ENCODE data around the gene ENOPH1. TPM values are rescaled to one million over a fixed set of nuclear protein-coding genes. Genes with fewer than 3 reads are reported as not detected.

Gene ENOPH1
- total RNA-seq, 2 experiments from 2014 or later, result 35.4 to 36.1 TPM

DNA sequence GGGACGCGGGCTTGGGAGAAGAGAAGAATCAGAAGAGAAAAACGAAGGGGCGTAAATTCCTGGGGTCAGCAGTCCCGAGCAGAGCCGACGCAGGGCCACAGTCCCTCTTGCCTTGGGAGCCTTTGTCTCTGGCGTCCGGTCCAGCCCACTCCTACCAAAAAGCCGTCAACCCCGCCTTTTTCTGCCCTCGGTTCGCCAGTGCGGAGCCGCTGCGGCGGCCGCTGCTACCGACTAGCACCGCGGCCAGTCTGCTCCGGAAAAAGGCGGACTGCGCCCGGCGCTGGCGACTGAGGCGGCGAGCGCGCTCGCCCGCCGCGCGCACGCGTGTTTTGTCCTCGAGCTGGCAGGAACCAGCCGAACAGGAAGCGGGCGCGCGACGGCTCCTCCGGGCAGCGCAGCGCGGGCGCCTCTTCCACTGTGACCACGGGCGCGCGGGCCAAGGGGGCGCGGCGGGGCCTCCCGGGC is 630 bp upstream of the ENOPH1 start:
- peaks cover 64% of the 10 kb centered on the region for H3K4me1 Mint-ChIP-seq
- H3K9me3 Mint-ChIP-seq, result no peaks in the 10 kb centered on the region
- ChIA-PET POLR2A (interaction anchor here (0.6 to 6.9 kb wide), 22 partner anchors 9 to 1135 kb away, joined by 3 to 313 read pairs (median 10); partner anchors contain the start of genes COQ2, HNRNPD, LIN54 and THAP9), CTCF (interaction anchor here (0.5 to 3.2 kb wide), 23 partner anchors 10 to 1628 kb away, joined by 3 to 39 read pairs (median 5); partner anchors contain the start of genes HNRNPD and LIN54)
- peak overlapping the region; percentile 95 for H3K27ac Mint-ChIP-seq
- H3K27me3 Mint-ChIP-seq, result no peaks in the 10 kb centered on the region
- DNase-seq, result peak; percentile 81
- peaks cover 66% of the 10 kb centered on the region for H3K36me3 Mint-ChIP-seq (ENCODE audit: low read depth)
- H3K4me3 Mint-ChIP-seq, result peak overlapping the region; percentile 98

- H3K9me3 Mint-ChIP-seq, result no peaks in the 10 kb centered on the region
- peak overlapping the region; percentile 95 for H3K27ac Mint-ChIP-seq
- ChIA-PET CTCF (interaction anchor here (0.8 to 2.3 kb wide), 6 partner anchors 10 to 851 kb away, joined by 3 to 6 read pairs (median 4); partner anchors contain the start of gene THAP9), POLR2A (interaction anchor here (1.4 to 6.9 kb wide), 4 partner anchors 10 to 71 kb away, joined by 4 to 313 read pairs (median 16); partner anchors contain the start of gene HNRNPD)
- peak; percentile 49 for DNase-seq
- no peaks in the 10 kb centered on the region for H3K27me3 Mint-ChIP-seq
- peaks cover 62% of the 10 kb centered on the region for H3K36me3 Mint-ChIP-seq (ENCODE audit: low read depth)
- H3K4me3 Mint-ChIP-seq, result peak overlapping the region; percentile 98
- peaks cover 64% of the 10 kb centered on the region for H3K4me1 Mint-ChIP-seq
These were observed 765 bp downstream of the ENOPH1 start for GRCh38 chr4:82430964-82431745.

DNA sequence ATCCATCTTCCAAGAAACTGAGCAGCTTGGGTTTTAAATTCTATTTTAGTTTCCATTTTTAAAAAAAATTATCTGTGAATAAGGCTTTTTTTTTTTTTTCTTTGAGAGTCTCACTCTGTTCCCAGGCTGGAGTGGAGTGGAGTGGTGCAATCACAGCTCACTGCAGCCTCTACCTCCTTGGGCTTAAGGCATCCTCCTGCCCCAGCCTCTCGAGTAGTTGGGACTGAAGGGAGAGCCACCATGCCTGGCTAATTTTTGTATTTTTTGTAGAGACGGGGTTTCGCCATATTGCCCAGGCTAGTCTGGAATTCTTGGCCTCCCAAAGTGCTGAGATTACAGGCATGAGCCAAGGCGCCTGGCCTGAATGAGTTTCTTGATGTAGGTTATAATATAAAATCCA is 1.4 kb downstream of the ENOPH1 start:
- peaks cover 60% of the 10 kb centered on the region for H3K36me3 Mint-ChIP-seq (ENCODE audit: low read depth)
- POLR2A ChIA-PET, result interaction anchor here (1.4 to 6.9 kb wide), 3 partner anchors 10 to 66 kb away, joined by 4 to 313 read pairs (median 5); partner anchors contain the start of gene HNRNPD
- no peaks in the 10 kb centered on the region for H3K9me3 Mint-ChIP-seq
- DNase-seq, result no peak
- peak overlapping the region; percentile 98 for H3K4me3 Mint-ChIP-seq
- H3K27ac Mint-ChIP-seq, result peak overlapping the region; percentile 47
- H3K27me3 Mint-ChIP-seq, result no peaks in the 10 kb centered on the region
- H3K4me1 Mint-ChIP-seq, result peaks cover 61% of the 10 kb centered on the region
- CTCF ChIA-PET, result interaction anchor here (0.8 to 2.3 kb wide), 6 partner anchors 10 to 851 kb away, joined by 3 to 6 read pairs (median 4); partner anchors contain the start of gene THAP9

DNA sequence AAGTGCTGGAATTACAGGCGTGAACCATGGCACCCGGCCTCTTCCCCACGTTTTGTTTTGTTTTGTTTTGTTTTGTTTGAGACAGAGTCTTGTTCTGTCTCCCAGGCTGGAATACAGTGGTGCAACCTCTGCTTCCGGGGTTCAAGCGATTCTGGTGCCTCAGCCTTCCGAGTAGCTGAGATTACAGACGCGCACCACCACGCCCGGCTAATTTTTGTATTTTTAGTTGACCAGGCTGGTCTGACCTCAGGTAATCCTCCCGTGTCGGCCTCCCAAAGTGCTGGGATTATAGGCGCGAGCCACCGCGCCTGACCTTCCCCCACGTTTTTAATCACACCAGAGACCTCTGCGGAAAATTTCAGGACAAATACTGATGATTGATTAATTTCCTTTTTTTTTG is 2.2 kb downstream of the ENOPH1 start:
- peaks cover 53% of the 10 kb centered on the region for H3K36me3 Mint-ChIP-seq (ENCODE audit: low read depth)
- POLR2A ChIA-PET, result interaction anchor here (2.2 to 6.9 kb wide), 2 partner anchors 9 to 58 kb away, joined by 5 to 313 read pairs; partner anchors contain the start of gene HNRNPD

DNA sequence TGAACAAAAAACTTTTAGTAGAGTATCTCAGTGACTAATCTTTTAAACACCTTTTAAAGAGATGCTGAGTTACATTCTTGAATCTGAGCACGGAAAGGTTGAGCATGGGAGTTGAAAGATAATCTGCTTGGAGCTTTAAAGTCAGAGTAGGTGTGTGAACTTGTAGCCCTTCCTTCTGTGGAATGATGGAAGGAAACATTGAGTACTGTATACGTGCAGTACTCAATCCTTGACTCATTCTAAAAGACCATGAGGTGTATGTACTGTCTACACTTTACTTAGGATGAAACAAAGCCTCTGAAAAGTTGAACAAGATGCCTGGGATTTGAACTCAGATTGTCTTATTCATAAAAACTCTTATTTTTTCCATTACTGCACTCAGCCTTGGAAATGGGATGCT is 3.4 kb downstream of the ENOPH1 start:
- Mint-ChIP-seq H3K9me3 (no peaks in the 10 kb centered on the region), H3K4me1 (peaks cover 48% of the 10 kb centered on the region), H3K27ac (peak overlapping the region; percentile 62), H3K36me3 (ENCODE audit: low read depth) (peaks cover 42% of the 10 kb centered on the region), H3K4me3 (no peak overlapping the region), H3K27me3 (no peaks in the 10 kb centered on the region)
- ChIA-PET POLR2A (no interaction called here), CTCF (no interaction called here)
- no peak for DNase-seq

More for the DNA sequence above, 2.2 kb downstream of the ENOPH1 start:
- Mint-ChIP-seq H3K27ac (peak overlapping the region; percentile 40), H3K27me3 (no peaks in the 10 kb centered on the region), H3K9me3 (no peaks in the 10 kb centered on the region), H3K4me1 (peaks cover 54% of the 10 kb centered on the region), H3K4me3 (peak overlapping the region; percentile 37)
- CTCF ChIA-PET, result interaction anchor here (2.1 to 2.3 kb wide), 2 partner anchors 9 to 467 kb away, joined by 5 to 6 read pairs; partner anchors contain the start of gene THAP9
- DNase-seq, result no peak

GRCh38 chr4:82434949-82435348 is 4.6 kb downstream of the ENOPH1 start:
- CTCF ChIA-PET, result interaction anchor here (0.8 kb wide), 1 partner anchor 18 kb away, joined by 3 read pairs; no protein-coding TSS in a partner anchor
- Mint-ChIP-seq H3K4me3 (no peak overlapping the region), H3K4me1 (peaks cover 53% of the 10 kb centered on the region), H3K27ac (no peak overlapping the region), H3K27me3 (no peaks in the 10 kb centered on the region), H3K36me3 (ENCODE audit: low read depth) (peaks cover 44% of the 10 kb centered on the region), H3K9me3 (no peaks in the 10 kb centered on the region)
- no peak for DNase-seq
- POLR2A ChIA-PET, result interaction anchor here (1.0 to 2.1 kb wide), 4 partner anchors 8 to 64 kb away, joined by 3 to 6 read pairs (median 4); no protein-coding TSS in a partner anchor

- Mint-ChIP-seq H3K27ac (no peak overlapping the region), H3K9me3 (no peaks in the 10 kb centered on the region), H3K36me3 (ENCODE audit: low read depth) (peaks cover 44% of the 10 kb centered on the region), H3K4me3 (no peak overlapping the region), H3K27me3 (no peaks in the 10 kb centered on the region), H3K4me1 (peaks cover 55% of the 10 kb centered on the region)
- ChIA-PET CTCF (no interaction called here), POLR2A (interaction anchor here (1.7 to 2.1 kb wide), 2 partner anchors 9 to 66 kb away, joined by 5 to 6 read pairs; no protein-coding TSS in a partner anchor)
- no peak for DNase-seq
These were observed 5.7 kb downstream of the ENOPH1 start for GRCh38 chr4:82436130-82436529.

- no peak for DNase-seq
- Mint-ChIP-seq H3K36me3 (ENCODE audit: low read depth) (peaks cover 47% of the 10 kb centered on the region), H3K4me3 (no peak overlapping the region), H3K27me3 (no peaks in the 10 kb centered on the region), H3K4me1 (peaks cover 50% of the 10 kb centered on the region), H3K27ac (no peak overlapping the region), H3K9me3 (no peaks in the 10 kb centered on the region)
- POLR2A ChIA-PET, result interaction anchor here (0.7 to 2.1 kb wide), 4 partner anchors 8 to 641 kb away, joined by 3 to 6 read pairs (median 4); no protein-coding TSS in a partner anchor
- CTCF ChIA-PET, result no interaction called here
These were observed 6.4 kb downstream of the ENOPH1 start for GRCh38 chr4:82436780-82437179.

DNA sequence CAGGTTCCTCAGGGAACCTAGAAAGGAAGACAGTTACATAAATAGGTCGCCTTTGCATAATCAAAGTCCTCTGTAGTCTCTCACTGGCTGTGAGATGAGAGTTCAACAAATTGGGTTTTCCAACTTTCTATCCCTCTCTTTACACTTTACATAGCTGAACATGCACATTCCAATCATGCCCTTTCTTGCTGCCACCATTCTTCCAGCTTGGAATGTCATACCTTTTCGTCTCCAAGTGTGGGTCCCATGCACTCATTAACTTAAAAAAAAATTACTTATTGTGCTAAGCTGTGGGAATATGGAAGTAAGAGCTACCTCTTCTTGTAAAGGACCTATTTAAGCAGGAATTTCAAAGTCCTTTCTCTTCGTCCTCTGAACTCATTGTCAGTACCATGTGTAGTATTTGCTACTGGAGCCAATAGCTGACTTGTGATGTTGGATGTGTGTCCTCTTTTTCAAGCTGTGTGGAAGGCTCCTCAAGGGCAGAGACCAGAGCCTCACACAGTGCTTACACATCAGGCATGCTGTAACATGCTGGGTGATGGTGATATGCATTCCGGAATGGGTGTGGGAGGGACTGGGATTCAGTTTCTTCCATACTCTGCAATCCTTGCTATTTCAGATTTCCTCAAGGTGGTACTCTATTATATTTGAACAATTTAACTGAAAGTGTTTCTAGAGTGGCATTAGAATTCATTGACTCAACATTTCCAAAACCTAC is 7.1 kb downstream of the ENOPH1 start:
- ChIA-PET CTCF (interaction anchor here (2.2 kb wide), 1 partner anchor 23 kb away, joined by 5 read pairs; no protein-coding TSS in a partner anchor), POLR2A (interaction anchor here (1.2 kb wide), 1 partner anchor 10 kb away, joined by 3 read pairs; no protein-coding TSS in a partner anchor)
- Mint-ChIP-seq H3K4me1 (peaks cover 44% of the 10 kb centered on the region), H3K36me3 (ENCODE audit: low read depth) (peaks cover 50% of the 10 kb centered on the region), H3K27me3 (no peaks in the 10 kb centered on the region), H3K4me3 (no peak overlapping the region), H3K9me3 (no peaks in the 10 kb centered on the region), H3K27ac (no peak overlapping the region)
- no peak for DNase-seq

DNA sequence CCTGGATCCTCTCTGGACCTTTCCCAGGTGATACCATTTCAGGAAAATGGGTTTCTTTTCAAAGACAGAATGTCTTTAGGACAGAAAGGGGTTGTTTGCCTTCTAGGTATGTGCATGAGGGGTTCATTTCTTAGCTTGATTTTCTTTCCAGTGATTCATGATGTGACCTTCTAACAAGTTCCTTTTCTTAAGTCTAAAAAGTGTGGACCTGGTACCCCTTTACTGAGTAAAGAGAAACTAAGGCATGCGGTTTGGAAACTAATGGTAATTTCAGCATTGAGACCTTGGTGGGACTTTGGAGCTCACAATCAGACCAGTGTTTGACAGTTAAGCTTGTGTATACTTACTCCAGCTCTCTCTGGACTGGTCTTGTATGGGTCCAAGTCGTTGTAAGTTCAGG is 8.7 kb downstream of the ENOPH1 start:
- DNase-seq, result no peak
- ChIA-PET POLR2A (interaction anchor here (0.7 to 1.2 kb wide), 3 partner anchors 10 to 67 kb away, joined by 3 to 5 read pairs (median 4); no protein-coding TSS in a partner anchor), CTCF (interaction anchor here (1.0 to 2.2 kb wide), 3 partner anchors 21 to 69 kb away, joined by 3 to 5 read pairs (median 5); no protein-coding TSS in a partner anchor)
- H3K36me3 Mint-ChIP-seq (ENCODE audit: low read depth), result peaks cover 39% of the 10 kb centered on the region
- H3K9me3 Mint-ChIP-seq, result no peaks in the 10 kb centered on the region
- H3K27me3 Mint-ChIP-seq, result no peaks in the 10 kb centered on the region
- peaks cover 29% of the 10 kb centered on the region for H3K4me1 Mint-ChIP-seq
- no peak overlapping the region for H3K4me3 Mint-ChIP-seq
- no peak overlapping the region for H3K27ac Mint-ChIP-seq

DNA sequence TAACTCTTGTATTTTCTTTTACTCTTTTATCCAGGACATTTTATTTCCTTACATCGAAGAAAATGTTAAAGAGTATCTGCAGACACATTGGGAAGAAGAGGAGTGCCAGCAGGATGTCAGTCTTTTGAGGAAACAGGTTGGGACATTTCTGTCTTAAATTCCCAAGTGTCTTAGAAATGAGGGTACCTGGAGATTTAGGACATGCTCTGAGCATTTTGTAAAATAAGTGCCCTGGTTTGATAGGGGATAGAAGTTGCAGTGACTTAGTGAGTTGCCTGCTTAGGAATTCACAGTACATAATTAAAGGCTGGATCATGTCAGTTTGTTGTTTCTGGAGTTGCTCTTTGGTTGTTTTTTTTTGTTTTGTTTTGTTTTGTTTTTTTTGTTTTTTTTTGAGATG is 17.5 kb downstream of the ENOPH1 start:
- CTCF ChIA-PET, result no interaction called here
- POLR2A ChIA-PET, result no interaction called here

More for the DNA sequence above, 17.5 kb downstream of the ENOPH1 start:
- no peak overlapping the region for H3K4me3 Mint-ChIP-seq
- no peaks in the 10 kb centered on the region for H3K27me3 Mint-ChIP-seq
- no peak overlapping the region for H3K27ac Mint-ChIP-seq
- peaks cover 42% of the 10 kb centered on the region for H3K36me3 Mint-ChIP-seq (ENCODE audit: low read depth)
- peaks cover 6% of the 10 kb centered on the region for H3K4me1 Mint-ChIP-seq
- H3K9me3 Mint-ChIP-seq, result no peaks in the 10 kb centered on the region
- no peak for DNase-seq
